NOMO-1 (cell line): ENCODE data around the gene MRPL39.

Experiments
- DNase-seq, 2 experiments: peaks; one replicate each; lab custom pipeline; 2025; ENCODE audit not compliant: unreplicated experiment in 2 of 2; lab: John Stamatoyannopoulos, UW

Gene MRPL39

DNA sequence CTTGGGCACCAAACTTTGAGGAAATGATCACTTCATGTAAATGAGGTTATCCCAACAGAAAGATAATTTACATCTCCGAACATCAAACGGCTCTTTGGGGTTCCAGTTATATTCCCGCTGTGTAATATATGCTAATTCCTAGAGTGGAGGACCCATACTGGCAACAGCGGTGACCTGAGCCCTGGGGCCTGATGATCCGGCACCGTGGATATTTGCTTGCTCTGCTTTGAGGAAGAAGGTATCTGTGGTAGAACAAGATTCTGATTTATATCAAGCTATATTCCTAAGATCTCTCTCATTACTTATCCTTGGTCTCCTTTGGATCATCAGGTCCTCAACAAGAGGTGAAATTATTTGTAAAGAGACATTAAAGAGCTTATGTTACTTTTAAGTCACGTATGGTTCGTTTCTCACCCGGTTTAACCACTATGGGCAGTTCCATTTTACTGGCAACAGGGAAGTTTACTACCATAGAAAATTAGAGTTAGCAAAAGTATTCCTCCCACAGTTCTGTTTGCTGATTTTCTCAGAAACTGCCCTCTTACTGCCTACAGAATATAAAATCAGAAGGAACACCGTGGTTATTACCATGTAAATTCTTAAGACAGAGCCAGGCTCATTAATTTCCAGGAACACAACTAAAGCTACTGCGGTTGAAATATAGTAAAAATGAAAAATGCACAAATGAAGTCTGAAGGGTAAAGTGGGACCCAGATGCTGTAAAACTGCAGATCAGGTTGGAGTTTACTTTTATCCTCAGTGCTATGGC lies 56.7 kb downstream of the MRPL39 start:
- DNase-seq, result no peak

DNA sequence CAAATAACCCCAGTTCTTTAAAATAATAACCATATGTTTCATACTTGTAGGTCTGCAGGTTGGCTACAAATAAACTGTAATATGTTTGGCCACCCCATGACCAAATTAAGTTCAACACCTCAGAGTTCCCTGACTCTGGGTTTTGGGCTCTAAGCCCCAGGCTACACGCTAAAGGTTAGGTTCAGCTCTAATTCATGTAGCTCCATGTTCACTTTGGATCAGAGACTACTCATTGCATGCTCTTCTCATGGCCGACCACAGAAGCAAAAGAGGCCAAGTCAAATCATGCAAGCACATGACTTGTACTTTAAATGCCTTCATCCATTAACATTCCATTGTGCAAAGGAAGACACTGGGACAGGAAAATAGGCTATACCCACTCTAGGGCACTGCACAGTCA lies 66.2 kb downstream of the MRPL39 start:
- DNase-seq, result no peak

- DNase-seq, result no peak
Measured at GRCh38 chr21:25539606-25540005, 67.7 kb downstream of the MRPL39 start.

DNA sequence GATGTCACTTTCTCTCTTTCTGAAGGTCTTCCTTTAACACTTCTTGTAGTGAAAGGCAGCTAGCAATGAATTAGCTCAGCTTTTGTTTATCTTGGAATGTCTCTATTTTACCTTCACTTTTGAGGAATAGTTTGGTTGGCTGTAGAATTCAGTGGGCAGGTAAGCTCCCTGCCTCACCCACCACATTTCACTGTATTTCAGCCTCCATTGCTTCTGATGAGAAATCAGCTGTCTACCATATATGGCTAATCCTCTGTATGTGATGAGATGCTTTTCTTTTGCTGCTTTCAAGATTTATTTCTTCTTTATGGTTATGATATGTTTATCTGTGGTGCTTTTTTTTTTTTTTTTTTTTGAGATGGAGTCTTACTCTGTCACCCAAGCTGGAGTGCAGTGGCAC lies 70.1 kb downstream of the MRPL39 start:
- DNase-seq, result no peak

DNA sequence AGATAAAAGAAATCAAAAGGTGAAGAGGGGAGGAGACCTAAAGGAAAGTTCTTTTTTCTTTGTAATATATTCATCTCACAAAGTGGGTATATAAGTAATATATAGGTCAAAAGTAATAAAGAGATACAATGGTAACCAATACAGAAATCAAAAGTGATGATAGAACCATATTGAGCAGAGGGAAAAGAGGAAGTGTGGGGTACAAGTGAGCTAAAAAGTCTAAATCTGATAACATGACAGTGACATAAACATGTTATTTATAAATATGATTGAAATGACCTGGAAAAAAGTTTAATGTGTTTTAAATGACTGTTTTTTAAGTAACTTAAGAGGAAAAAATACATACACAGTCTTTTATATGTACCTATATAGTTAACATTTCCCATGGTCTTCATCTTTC lies 70.5 kb downstream of the MRPL39 start:
- no peak for DNase-seq

DNA sequence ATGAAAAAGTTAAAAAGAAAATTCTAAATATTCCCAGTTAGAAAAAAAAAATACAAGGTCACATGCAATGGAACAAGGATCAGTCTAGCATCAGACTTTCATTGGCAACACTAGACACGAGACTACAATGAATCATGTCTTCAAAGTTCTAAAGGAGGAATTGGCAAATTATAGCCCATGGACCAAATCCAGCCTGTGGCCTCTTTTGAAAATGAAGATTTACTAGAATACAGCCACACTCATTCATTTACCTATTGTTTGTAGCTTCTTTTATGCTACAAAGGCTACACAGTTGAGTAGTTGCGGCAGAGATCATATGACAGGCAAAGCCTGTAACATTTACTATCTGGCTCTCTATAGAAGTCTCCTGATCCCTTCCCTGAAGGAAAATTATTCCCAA lies 71.4 kb downstream of the MRPL39 start:
- no peak for DNase-seq
